Ammon's horn (tissue), 1 donor: ENCODE measurements around the gene PRR14L.
"Not testable (repeated sequence)": the region's sequence is repeated elsewhere in the genome, so short reads cannot be mapped to it uniquely, and the experiment has no call there.

Experiments
- DNase-seq: peaks from one replicate; pipeline ENCODE4 v3.0.0-alpha.2; 2016; ENCODE audit warnings: low spot score

Gene PRR14L

DNA sequence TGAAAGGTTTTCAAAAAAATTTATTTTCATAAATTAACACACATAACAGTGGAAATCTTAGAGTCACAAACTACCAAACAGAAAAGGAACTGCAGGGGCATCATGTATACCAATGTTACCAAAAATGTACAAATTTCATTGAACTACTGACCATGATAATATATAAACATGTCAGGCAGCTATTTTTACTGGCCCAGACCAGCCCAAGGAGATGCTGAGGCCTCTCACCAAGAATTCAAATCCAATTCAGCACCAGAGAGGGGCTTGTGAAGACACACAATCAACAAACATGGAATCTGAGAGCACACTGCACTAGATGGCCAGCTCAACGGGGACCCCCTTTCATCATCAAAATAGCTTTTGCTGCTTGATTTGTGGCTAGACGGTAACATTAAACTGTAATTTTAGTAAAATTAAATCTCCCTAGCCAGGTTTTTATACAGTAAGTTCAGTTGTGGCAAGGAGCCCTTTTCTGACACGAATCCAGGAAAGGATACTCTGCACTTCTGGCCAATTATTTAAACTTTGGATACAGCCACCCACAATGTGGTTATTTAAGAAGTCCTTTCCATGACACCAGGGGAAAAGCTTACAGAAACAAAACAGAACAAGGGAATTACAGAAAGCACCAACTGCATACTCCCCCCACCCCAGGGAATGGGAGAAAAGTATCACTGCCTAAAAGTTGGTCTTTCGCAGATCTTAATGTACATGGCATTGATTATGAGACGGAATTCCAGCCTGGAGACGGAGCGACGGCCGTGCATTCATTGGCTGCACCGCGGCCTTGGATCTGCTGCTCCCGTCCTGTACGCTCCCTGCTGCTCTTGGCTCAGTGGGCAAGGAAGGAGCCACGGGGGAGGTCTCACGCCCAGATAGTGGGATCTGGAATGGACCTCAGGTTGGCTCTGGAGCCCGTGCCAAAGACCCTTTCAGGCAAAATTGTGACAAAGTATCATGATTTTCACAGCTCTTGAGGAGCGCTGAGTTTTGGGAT, 68.3 kb downstream of the PRR14L start:
- no peak for DNase-seq

DNA sequence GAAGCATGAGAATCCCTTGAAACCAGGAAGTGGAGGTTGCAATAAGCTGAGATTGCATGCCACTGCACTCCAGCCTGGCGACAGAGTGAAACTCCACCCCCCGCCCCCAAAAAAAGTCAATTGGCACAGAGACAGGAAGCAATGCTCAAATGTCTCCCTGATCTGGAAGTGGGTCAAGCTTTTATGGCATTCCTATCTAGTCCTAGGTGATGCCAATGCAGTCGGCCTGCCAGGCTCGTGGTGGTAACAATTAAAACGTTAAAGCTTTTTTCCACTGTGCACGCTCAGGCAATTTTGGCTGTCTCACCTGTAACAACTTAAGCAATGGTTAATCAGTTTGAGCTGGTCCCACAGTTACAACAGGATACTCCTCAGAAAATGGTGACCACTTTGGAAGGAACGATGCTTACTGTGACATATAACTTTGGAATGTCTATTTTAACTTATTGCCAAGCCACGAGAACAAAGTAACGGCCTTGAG, 69.0 kb downstream of the PRR14L start:
- no peak for DNase-seq

DNA sequence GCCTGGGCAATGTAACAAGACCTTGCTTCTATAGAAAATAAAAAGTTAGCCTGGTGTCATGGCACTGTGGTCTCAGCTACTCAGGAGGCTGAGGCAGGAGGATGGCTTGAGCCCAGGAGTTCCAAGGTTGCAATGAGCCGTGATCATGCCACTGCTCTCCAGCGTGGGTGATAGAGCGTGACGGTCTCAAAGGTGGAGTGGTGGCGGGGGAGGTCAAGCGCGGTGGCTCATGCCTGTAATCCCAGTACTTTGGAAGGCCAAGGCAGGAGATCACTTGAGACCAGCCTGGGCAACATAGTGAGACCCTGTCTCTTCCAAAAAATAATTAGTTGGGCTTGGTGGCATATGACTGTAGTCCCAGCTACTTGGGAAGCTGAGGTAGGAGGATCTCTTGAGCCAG, 71.2 kb downstream of the PRR14L start:
- DNase-seq = no peak

DNA sequence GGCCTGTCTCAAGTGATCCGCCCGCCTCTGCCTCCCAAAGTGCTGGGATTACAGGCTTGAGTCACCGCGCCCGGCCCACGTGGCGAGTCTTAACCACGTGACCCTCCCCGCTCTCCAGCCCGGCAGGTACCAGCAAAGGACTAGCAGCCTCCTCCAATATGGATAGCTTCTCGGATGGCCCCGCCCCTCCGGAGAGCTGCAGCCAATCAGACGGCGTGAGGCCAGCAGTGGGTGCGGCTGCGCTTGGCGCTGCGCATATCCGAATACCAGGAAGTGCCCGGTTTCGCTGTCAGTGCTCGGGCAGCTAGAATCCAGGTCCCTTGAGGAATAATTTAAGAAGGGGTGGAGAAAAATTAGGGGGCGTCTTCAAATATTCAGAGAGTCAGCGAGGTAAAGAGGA, 73.2 kb downstream of the PRR14L start:
- DNase-seq = peak; percentile 95

DNA sequence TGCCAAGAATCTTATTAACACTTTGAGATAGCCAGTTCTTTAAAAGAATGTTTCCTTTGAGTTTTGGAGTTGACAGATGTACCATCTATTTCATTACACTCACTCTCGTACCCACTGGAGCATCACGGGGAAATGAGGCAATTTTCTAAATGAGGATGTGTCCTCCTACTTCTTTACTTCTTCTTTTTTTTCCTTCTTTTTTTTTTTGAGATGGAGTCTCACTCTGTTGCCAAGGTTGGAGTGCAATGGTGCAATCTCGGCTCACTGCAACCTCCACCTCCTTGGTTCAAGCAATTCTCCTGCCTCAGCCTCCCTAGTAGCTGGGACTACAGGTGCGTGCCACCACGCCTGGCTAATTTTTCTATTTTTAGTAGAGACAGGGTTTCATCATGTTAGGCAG, 75.7 kb downstream of the PRR14L start:
- DNase-seq = peak; percentile 23

DNA sequence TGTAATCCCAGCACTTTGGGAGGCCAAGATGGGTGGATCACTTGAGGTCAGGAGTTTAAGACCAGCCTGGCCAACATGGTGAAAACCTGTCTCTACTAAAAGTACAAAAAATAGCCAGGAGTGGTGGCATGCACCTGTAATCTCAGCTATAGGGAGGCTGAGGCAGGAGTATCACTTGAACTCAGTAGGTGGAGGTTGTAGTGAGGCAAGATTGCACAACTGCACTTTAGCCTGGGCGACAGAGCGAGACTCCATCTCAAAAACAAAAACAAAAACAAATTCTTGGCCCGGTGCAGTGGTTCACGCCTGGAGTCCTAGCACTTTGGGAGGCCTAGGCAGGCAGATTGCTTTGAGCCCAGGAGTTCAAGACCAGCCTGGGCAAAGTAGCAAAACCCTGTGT, 81.1 kb downstream of the PRR14L start:
- DNase-seq = not testable (repeated sequence)

DNA sequence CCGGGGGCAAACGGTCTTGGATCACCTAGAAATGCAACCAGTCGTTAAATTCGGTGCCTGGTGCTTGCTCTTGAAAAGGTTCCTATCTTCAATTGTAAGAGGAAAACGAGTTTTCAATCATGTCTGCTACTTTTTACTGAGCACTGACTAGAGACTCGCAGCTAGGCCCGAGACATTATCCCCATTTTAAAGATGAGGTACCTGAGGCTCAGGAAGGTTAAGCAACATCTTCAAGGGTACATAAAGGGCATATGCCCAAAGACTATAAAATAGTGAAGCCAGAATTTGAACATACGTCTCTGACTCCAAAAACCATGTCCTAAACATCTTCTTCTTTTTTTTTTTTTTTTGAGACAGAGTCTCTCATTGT, 87.3 kb downstream of the PRR14L start:
- no peak for DNase-seq

DNA sequence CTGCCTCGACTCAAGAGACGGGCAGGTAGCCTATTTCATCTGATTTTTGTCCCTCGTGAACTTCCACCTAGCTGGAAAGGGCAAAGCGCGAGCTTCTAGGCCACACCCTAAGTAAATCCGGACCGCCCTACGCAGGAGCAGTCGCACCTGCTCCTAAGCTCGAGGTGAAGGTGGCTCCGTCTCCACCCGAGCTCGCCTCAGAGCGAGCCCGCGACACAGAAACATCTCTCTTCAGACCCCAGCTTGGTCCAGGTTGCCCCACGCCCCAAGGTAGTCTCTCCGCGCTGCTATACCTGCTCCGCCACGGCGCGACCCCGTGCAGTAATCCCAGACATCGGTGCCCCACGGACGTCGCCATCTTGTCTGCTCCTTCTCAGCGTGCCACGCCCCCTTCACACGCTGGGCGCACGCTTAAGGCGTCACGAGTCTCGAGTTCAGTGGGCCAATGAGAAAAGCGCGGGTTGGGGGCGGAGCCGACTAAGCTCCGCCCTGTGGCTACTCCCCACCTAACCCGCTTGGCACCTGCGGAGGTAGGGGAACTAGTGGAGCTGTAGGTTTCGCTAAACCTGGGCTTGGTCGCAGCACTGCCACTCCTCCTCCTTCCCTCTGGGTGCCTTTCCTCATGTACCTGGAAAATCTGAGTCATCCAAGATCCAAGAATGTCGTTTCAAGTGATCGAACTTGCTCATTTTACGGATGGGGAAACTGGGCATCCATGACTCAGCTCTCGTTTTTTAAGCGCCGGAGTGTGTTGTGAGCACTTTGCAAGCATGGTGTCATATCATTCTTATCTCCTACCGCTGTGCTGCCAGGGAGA, 87.9 kb downstream of the PRR14L start, which contains the start of gene PISD:
Gene PISD (minus strand): TSS at position 365 of the 817 bp plus-strand sequence. CDS start 7 bp downstream, at position 358.
- peak; percentile 96 for DNase-seq

DNA sequence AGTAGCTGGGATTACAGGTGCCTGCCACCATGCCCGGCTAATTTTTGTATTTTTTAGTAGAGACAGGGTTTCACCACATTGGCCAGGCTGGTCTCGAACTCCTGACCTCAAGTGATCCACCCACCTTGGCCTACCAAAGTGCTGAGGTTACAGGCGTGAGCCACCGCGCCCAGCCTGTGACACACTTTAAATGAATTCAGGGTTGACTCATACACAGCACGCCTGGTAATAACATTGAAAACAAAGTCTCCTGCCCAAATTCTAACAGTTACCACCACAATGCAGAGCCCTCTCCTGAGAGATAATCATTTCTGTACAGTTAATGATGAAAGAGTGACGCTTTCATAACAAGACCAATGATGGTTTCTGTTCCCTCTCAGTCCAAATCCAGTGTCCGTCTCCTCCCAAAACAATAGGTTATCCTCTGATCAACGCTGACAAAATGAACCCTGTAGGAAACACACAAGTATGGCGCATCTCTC, 89.0 kb downstream of the PRR14L start:
- DNase-seq = not testable (repeated sequence)

DNA sequence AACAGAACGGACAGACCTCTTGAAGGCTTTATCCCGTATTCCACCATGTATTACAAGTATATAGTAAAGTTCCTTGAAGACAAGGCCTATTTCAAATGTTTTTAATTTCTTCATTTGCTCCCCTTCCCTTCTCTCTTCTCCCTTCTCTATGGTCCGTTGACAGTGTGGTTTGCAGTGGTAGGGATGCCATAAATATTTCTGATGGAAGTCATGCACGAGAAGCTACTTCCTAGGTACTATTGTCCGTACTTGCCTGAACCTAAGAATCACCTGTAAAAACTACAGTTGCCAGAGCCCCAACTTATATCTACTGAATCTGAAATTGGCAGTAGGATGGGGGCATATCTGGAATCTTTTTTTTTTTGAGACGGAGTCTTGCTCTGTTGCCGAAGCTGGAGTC, 90.7 kb downstream of the PRR14L start:
- DNase-seq = no peak

DNA sequence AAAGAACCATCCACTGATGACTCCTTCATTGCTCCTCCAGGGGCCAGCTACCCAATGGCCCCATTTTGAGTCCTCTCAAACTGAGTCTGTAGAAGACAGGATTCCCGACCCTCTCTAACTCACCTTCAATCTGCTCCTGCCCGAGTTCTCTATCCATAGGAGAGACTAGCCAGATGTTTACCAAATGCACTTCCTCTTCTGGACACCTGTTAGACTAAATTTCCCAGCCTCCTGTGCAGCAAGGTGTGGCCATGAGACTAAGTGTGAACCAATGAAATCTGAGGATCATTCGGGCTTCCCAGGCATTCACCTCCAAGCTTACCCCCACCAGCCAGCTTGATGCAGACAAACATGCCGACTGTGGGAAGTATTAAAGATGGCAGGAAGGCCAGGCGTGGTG, 95.5 kb downstream of the PRR14L start:
- DNase-seq = no peak

DNA sequence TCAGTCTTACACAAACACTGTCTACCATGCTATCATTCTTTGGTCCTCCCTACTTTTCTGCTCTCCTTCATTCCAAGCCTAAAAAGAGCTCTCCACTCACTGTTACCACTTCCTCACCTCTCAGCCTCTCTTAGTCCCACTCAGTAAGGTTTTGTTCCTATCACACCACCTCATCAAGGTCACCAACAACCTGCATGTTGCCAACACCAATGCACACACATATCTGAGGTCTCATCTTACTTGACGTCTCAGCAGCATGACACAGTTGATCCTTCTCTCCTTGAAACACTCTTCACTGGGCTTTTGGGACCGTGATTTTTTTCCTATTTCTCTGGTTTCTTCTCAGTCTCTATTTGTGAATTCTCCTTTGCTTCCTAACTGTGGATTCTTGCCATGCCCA, 96.0 kb downstream of the PRR14L start:
- DNase-seq = no peak

DNA sequence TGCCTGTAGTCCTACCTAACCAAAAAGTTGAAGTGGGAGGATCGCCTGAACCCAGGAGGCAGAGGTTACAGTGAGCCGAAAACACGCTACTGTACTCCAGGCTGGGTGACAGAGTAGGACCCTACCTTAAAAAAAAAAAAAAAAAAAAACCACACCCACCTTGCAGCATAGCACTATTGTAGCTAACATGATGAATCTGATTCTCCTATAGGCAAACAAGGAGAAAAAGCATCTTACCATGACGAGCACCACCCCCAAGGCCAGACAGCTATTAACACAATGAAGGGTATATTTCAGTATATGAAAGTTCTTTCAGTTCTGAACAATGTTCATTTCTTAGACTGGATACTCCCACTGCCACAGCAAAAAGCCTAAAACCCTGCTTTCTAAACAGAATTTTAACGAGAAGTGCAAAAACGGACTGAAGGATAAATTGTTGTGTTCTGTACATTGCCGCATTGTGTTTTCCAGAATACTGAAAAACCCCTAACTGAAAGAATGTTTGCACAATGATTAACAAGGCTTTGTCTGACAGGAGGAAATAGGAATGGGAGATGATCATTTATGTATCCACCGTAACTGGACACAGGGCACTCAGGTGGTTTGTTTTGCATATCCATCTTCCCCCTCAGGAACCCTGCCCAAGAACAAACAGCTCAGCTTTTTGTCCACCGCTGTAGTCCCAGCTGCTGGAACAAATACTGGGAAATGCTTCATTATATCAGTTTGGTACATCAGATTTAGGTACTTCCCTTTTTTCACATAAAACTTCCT, 96.8 kb downstream of the PRR14L start:
- no peak for DNase-seq

DNA sequence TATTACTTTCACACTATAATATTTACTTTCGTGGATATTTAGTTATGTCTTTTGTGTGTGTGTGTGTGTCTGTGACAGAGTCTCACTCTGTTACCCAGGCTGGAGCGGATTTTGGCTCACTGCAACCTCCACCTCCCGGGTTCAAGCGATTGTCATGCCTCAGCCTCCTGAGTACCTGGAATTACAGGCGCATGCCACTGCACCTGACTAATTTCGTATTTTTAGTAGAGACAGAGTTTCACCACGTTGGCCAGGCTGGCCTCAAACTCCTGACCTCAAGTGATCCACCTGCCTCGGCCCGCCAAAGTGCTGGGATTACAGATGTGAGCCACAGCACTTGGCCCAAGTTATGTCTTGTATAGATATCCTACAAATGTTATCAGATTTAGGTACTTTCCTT, 97.8 kb downstream of the PRR14L start:
- DNase-seq = no peak

DNA sequence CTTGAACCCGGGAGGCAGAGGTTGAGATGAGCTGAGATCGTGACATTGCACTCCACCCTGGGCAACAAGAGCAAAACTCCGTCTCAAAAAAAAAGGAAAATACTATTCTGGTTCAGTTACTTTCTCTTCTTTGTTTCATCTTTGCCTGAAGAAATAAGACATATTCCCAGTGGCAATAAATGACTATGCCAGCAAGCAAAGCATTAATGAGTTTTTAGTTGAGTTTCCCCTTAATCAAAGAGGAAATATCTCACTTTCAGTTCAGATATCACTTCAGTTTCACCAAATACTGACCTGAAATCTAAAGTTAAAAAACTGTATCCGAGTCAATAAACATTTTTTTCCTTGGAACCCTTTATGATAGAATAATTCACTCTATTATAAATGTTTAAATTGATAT, 98.3 kb downstream of the PRR14L start:
- no peak for DNase-seq

DNA sequence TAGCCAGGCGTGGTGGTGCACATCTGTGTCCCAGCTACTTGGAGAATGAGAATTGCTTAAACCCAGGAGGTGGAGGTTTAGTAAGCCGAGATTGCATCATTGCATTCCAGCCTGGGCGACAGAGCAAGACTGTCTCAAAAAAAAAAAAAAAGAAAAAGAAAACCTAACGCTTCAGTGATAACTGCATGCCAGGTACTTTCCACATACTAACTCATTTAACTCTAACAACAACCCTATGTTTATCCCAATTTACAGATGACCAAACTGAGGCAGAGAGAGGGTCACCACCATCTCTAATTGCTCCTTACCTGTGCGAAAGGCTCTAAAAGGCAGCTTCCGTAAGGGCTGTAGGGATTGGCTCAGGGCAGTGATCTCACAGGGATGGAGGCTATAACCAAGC, 99.5 kb downstream of the PRR14L start:
- DNase-seq = no peak

DNA sequence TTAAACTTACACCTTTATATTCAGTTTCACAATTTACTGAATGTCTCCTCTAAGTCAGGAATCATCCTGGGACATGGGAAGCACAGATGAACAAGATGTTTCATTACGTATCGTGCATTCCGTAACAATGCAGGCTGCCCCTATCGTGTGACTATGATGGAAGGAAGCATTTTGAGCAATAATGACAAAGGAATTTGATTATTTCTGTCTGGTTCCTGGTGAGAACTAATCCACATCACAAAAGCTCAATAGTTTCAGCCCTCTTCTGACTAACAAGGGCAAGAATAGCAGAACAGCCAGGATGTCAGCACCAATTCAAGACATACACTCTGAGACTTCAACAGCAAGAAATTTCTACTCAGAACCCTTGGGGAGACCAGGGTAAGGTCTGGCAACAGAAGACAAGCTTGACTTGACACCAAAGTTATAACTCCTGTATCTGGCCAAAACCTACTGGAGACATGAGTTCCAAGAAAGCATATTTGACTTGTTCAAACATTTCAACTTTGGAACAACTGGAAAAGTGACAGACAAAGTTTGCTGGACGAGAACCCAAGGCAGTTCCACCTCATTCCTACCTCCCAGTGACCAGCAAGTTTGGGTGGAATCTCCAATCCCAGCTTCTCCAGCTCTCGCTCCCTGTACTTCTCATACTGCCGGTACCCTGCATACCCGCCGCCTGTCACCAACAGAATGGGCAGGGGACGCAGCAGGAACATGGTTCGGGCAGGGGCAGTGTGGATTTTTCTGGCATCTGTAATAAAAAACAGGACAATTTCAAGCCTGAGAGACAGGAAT, 102.2 kb downstream of the PRR14L start:
- no peak for DNase-seq

DNA sequence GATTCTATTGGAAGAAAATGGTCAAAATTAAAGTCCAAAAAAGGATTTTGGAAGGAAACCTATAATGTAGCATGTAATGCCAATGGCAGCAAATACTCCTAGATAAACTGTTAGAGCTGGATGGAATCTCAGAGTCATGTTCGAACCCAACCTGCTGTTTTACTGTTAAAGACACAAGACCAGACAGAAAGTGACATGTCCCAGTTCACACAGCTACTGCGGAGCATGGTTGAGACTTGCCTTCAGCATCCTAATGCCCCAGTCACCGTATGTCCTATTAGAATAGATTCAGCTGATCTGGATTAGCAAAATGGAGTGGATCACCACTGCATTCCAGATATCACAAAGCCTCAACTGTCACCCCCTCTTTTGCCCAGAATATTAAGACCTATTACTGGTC, 102.9 kb downstream of the PRR14L start:
- DNase-seq = no peak

DNA sequence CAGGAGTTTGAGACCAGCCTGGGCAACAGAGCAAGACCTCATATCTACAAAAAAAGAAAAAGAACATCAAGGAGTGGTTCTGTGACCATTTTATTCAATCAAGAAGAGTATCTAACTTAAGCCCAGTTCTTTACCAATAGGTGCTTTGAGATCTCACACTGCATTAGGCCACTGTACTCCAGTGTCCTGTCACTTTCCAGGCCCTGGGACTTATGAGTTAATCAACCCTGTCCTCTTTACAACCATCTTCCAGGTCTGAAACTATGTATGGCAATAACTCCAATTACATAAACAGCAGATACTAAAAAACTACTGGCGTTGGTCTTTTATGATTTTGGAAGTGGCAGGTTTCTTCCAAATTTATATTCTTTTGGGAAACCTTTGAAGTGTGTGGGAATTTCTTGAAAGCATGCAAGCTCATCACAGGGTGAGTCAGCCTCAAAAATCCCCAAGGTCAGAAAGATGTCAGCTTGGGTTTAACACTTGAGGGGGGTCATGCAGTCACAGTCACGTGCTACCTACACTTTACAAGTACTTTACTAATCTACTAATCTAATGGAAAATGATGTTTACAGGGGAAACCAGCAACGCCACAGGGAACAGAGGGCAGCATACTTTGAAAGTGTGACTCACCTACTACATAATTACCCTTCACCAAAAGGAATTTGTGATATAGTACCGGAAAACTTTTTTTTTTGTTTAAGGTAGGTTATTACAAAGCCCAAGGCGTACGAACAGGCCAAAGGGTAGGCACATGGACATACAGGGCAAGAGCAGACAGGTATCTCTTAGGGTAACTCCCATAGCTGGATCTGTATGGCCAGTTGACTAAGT, 103.5 kb downstream of the PRR14L start:
- DNase-seq = no peak

DNA sequence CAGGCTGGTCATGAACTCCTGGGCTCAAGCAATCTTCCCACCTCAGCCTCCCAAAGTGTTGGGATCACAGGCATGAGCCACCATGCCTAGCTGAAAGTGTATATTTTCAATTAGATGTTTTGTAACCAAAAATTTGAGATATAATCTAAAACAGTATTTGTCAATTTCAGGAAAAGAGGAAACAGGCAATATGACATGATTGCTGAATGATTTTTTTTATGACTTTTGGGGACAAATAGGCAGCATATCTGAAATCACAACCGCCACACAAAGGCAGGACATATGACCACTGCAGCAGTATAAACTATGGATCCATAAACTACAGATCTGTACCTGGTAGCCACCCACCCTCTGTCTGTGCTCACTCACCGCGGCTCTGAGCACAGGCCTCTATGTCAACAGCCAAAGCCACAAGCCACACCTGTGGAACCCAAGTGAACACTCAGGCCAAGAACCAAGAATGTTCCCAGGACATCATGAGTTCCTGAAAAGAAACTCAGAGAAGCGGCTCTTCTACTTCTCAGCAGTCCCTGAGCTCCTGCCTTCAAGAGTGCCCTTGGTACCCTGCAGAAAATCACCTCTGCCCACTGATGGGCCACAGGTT, 110.4 kb downstream of the PRR14L start:
- DNase-seq = no peak
